D721Med (cell line): ENCODE results near the gene GLIS1.

ENCODE experiments used
- DNase-seq: peaks from one replicate; pipeline ENCODE4 v3.0.0; 2011; ENCODE audit warnings: low spot score; ENCODE audit not compliant: insufficient read length
- FAIRE-seq: peaks from 2 replicates; lab custom pipeline; 2011; peaks lifted over from hg19 to GRCh38; lab: Jason Lieb, UNC
- CTCF ChIP-seq: IDR thresholded peaks from 2 replicates; pipeline ENCODE4 v1.5.1; 2012; ENCODE audit warnings: mild to moderate bottlenecking, control low read depth; ENCODE audit not compliant: insufficient read depth; ENCODE audit errors: missing control alignments

GLIS1 gene

GRCh38 chr1:53459321-53460175, 279.4 kb downstream of the GLIS1 start, which contains the start of gene DMRTB1:
TSS of gene DMRTB1 (plus strand) at chr1:53459399. CDS start at chr1:53459454, 55 bp downstream.
- FAIRE-seq (no peak), DNase-seq (no peak)
- TF ChIP-seq CTCF = no peak

- DNase-seq (no peak), FAIRE-seq (no peak)
- TF ChIP-seq CTCF = no peak
Observed at GRCh38 chr1:53458634-53459033, 280.3 kb downstream of the GLIS1 start.
